ENCODE results near the gene METTL9. TPM values are rescaled to one million over a fixed set of nuclear protein-coding genes. Genes with fewer than 3 reads are reported as not detected.

Gene METTL9
- total and polyA plus RNA-seq, 9 of the 15 experiments (the other 6 are each of a cell fraction or from before 2014, with no cell fraction given) = 12.2 to 107 (median 79.1) TPM

DNA sequence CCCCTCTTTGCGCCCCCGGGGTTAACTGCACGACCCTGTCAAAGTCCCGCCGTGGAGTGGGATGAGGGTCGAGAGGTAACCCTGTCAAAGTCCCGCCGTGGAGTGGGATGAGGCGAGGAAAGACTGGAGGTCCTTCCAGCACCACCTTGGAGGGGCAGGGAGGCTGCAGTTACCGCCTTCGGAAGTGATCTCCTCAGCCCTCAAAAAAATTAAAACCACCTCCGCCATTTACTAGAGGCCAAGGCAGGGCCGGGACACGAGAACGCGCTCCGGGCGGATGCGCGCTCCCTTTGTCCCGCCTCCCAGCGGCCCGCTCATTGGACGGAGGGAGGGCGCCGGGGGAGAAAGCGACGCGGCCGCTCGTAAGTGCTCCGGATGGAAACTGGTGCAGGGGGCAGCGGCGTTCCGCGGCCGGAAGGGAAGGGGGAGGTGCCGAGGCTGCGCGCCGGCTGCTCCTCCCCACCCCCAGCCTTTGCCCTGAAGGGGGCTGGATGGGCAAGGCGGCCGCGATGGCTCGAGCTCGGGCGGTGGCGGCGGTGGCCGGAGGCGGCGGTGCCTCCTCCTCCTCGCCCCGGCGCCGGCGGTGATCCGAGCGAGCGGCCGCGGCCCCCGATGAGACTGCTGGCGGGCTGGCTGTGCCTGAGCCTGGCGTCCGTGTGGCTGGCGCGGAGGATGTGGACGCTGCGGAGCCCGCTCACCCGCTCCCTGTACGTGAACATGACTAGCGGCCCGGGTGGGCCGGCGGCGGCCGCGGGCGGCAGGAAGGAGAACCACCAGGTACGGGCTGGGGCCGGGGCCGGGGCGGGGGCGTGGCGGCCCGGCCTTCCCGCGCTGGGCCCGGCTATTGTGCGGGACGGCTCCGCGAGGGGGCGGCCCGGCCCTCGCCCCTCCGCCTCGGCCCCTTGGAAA, at the start of gene METTL9 (continued):
- no peak for TF ChIP-seq THAP7 (CRISPR knock-in tag; IDR thresholded peaks at IDR 0.05)
- no peak for TF ChIP-seq CEBPZ (IDR thresholded peaks at IDR 0.05; ENCODE audit: borderline replicate concordance, low read depth, low read length)
- 0 out of 2 replicates have a peak, but pooled peaks have one; percentile 13 for TF ChIP-seq TRIM28 (IDR thresholded peaks at IDR 0.05)
- no peak for TF ChIP-seq ZNF140 (CRISPR knock-in tag; IDR thresholded peaks at IDR 0.05)
- no peak for TF ChIP-seq ZNF347 (CRISPR knock-in tag; IDR thresholded peaks at IDR 0.05; ENCODE audit: low read depth)
- no peak for TF ChIP-seq MXI1 (IDR thresholded peaks at IDR 0.05; ENCODE audit: low read depth, low read length)
- no peak for TF ChIP-seq KLF16 (IDR thresholded peaks at IDR 0.05)
- no peak for TF ChIP-seq ARID2 (IDR thresholded peaks at IDR 0.05)
- no peak; the same call in 1 of the 2 replicates for TF ChIP-seq ARID3A (IDR thresholded peaks at IDR 0.05; ENCODE audit: borderline replicate concordance, low read depth, low read length)
- no peak for TF ChIP-seq EP300 (IDR thresholded peaks at IDR 0.05; ENCODE audit: low read length)
- peak; percentile 28 for TF ChIP-seq PRPF4 (IDR thresholded peaks at IDR 0.05; ENCODE audit: insufficient read depth, low read depth, low read length, poor library complexity, severe bottlenecking)
- TF ChIP-seq UBTF (IDR thresholded peaks at IDR 0.05; ENCODE audit: borderline replicate concordance in 1 of 2, low read depth in 2 of 2, low read length in 2 of 2) = peak; percentile 17 to 89; a peak in 2 of 4 replicates
- TF ChIP-seq ARID4B (CRISPR knock-in tag; IDR thresholded peaks at IDR 0.05) = peak; percentile 93

All from K562 (cell line).